ENCODE data around the gene LRRC4. TPM values are rescaled to one million over a fixed set of nuclear protein-coding genes. Genes with fewer than 3 reads are reported as not detected.

LRRC4 gene
- total and polyA plus RNA-seq, 4 donors: 4.7 to 14.6 (median 6.9) TPM

- peaks cover 0 to 21% (median 7%) of the 10 kb centered on the region in 5 donors for H3K4me1 ChIP-seq (ENCODE audit: control insufficient read depth in 5 of 5, insufficient read depth in 5 of 5, low read length in 5 of 5)
Observed at GRCh38 chr7:128024151-128024550, 7.1 kb downstream of the LRRC4 start.

GRCh38 chr7:128022631-128023532 is 8.4 kb downstream of the LRRC4 start:
- peak overlapping the region in 1 of 2 donors; percentile 58 for H3K27ac ChIP-seq (ENCODE audit: low read depth in 1 of 2, low read length in 1 of 2)
- H3K9me3 ChIP-seq (ENCODE audit: control insufficient read depth in 4 of 4, insufficient read depth in 3 of 4, low read length in 3 of 4): no peaks in the 10 kb centered on the region
- ATAC-seq (ENCODE audit: insufficient read depth, low FRiP score) (no peak), DNase-seq (no peak)
- WGBS, 2 donors: 53 to 73% methylated on average over 6 of the region's 6 CpGs
- no peak overlapping the region for H3K4me3 ChIP-seq
- H3K36me3 ChIP-seq (ENCODE audit: control insufficient read depth in 4 of 4, insufficient read depth in 4 of 4, low read length in 4 of 4): peaks cover 0 to 8% (median 3%) of the 10 kb centered on the region in 4 donors
- H3K27me3 ChIP-seq (ENCODE audit: control insufficient read depth in 3 of 3, insufficient read depth in 3 of 3, low read length in 2 of 3): no peaks in the 10 kb centered on the region
- no peak overlapping the region for H3K9ac ChIP-seq (ENCODE audit: insufficient read depth in 1 of 2, low read length in 2 of 2)
- peaks cover 0 to 21% (median 10%) of the 10 kb centered on the region in 5 donors for H3K4me1 ChIP-seq (ENCODE audit: control insufficient read depth in 5 of 5, insufficient read depth in 5 of 5, low read length in 5 of 5)
- TF ChIP-seq CTCF (IDR thresholded peaks at IDR 0.05; ENCODE audit: control extremely low read depth, extremely low read depth): no peak

More at GRCh38 chr7:128024151-128024550, 7.1 kb downstream of the LRRC4 start:
- WGBS, 2 donors: 90 to 91% methylated on average over 3 of the region's 3 CpGs
- H3K27me3 ChIP-seq (ENCODE audit: control insufficient read depth in 3 of 3, insufficient read depth in 3 of 3, low read length in 2 of 3): no peaks in the 10 kb centered on the region
- H3K9ac ChIP-seq (ENCODE audit: insufficient read depth in 1 of 2, low read length in 2 of 2): no peak overlapping the region
- no peak overlapping the region for H3K4me3 ChIP-seq
- TF ChIP-seq CTCF (IDR thresholded peaks at IDR 0.05; ENCODE audit: control extremely low read depth, extremely low read depth): no peak
- no peak for ATAC-seq (ENCODE audit: insufficient read depth, low FRiP score)
- DNase-seq: no peak
- no peak overlapping the region for H3K27ac ChIP-seq (ENCODE audit: low read depth in 1 of 2, low read length in 1 of 2)
- peaks cover 0 to 2% (median 0%) of the 10 kb centered on the region in 4 donors for H3K9me3 ChIP-seq (ENCODE audit: control insufficient read depth in 4 of 4, insufficient read depth in 3 of 4, low read length in 3 of 4)
- peaks cover 0 to 11% (median 6%) of the 10 kb centered on the region in 4 donors for H3K36me3 ChIP-seq (ENCODE audit: control insufficient read depth in 4 of 4, insufficient read depth in 4 of 4, low read length in 4 of 4)

- Histone ChIP-seq H3K36me3 (ENCODE audit: control insufficient read depth in 4 of 4, insufficient read depth in 4 of 4, low read length in 4 of 4) (peaks cover 0 to 8% (median 3%) of the 10 kb centered on the region in 4 donors), H3K9ac (ENCODE audit: insufficient read depth in 1 of 2, low read length in 2 of 2) (no peak overlapping the region), H3K27me3 (ENCODE audit: control insufficient read depth in 3 of 3, insufficient read depth in 3 of 3, low read length in 2 of 3) (no peaks in the 10 kb centered on the region), H3K4me1 (ENCODE audit: control insufficient read depth in 5 of 5, insufficient read depth in 5 of 5, low read length in 5 of 5) (peaks cover 0 to 23% (median 5%) of the 10 kb centered on the region in 5 donors), H3K4me3 (no peak overlapping the region), H3K9me3 (ENCODE audit: control insufficient read depth in 4 of 4, insufficient read depth in 3 of 4, low read length in 3 of 4) (no peaks in the 10 kb centered on the region), H3K27ac (ENCODE audit: low read depth in 1 of 2, low read length in 1 of 2) (no peak overlapping the region)
- no peak for DNase-seq
- no peak for ATAC-seq (ENCODE audit: insufficient read depth, low FRiP score)
- WGBS, 2 donors: 73 to 84% methylated on average over 2 of the region's 2 CpGs
- TF ChIP-seq CTCF (IDR thresholded peaks at IDR 0.05; ENCODE audit: control extremely low read depth, extremely low read depth): no peak
Observed at GRCh38 chr7:128021366-128021765, 9.9 kb downstream of the LRRC4 start.
